AML-193 (cell line): ENCODE measurements around the gene JUND.

Experiments
- DNase-seq, 2 experiments: peaks; one replicate each; lab custom pipeline; 2025; lab: John Stamatoyannopoulos, UW

JUND gene

DNA sequence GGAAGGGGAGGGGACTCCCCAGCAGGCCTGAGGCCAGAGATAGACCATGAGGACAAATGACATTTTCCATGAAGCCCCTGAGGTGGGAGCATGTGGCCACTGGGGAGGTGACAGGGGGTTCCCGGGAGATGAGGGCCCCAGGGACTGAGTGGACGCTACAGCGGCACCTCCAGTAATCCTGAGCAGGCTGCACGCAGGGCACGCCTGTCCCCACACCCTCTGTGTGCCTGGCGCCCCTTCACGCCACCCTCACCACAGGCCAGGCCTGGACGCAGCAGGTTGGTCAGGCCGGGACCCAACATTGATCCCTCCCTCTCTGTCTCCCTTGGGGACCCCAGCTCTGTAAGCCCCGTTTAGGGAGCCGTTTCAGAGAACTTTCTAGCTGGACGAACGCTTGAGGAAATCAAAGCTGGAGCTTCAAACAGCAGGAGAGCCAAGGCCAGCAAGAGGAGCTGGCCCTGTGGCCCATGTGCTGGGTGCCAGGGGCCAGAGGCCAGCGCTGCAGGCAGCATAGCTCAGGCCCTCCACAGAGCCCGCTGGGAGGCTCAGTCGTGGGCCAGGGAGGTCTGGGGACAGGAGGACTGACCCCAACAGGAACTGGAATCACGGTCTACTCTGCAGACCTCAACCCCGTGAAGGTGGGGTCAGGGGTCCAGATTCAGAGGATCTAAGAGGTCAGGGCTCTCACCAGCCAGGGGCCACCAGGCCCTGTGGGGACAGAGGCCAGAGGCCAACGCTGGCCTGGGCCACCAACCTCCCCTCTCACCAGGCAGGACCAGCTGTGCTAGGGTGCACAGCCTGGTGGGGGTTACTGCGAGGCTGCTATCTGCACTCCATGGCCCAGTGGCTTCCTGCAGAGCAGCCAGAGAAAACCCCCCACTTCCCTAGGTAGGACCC is 26.9 kb upstream of the JUND start:
- no peak for DNase-seq

DNA sequence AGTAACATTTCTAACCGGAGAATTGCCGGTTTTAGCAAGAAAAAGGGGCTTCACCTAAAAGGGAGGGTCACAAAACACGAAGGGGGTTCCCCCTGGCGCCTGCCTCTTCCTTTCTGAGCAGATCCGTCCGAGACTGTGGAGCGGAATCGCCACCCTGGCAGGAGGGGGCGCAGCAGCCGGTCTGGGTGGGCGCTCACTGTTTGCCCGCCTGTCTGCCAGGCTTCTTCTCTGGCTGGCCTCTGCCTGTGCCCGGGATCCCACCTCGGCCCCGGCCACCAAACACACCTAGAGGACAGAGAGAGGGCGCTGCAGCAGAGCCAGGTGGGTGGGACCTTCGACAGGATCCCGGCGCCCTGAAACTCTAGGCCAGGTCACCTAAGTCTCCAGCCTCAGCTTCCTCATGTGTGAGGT is 25.9 kb upstream of the JUND start:
- DNase-seq: no peak

DNA sequence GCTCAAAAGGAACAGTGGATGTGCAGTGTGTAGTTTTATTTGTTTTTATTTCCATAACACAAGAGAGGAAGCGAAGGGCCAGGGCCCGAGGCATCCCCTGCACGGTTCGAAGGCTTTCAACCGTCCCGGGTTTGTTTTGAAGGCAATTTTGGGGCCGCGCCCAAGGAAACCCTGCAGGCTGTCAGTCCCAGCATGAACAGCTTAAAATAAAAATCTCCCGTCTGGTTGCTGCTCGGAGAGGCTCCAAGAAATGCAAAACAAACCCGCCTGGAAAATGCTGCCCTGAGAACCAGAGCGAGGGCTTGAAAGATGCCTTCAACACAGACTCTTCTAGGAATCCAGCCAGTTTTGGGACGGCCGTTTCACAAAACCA is 25.5 kb upstream of the JUND start:
- no peak for DNase-seq

- no peak for DNase-seq
Measured at GRCh38 chr19:18306209-18306887, 24.9 kb upstream of the JUND start.

- peak; percentile 42 to 60 for DNase-seq
Measured at GRCh38 chr19:18304458-18305310, 23.3 kb upstream of the JUND start.

DNA sequence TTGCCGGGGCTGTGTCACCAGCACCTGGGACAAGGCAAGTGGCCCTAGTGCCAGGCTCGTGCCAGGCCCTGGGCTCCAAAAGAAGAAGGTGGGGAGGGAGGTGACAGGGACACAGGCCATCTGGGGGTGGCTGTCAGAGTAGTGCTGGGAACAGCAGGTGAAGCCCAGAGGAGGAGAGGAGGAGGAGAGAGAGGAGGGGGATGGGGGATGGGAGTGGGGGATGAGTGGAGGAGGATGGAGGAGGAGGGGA is 22.7 kb upstream of the JUND start:
- no peak for DNase-seq

DNA sequence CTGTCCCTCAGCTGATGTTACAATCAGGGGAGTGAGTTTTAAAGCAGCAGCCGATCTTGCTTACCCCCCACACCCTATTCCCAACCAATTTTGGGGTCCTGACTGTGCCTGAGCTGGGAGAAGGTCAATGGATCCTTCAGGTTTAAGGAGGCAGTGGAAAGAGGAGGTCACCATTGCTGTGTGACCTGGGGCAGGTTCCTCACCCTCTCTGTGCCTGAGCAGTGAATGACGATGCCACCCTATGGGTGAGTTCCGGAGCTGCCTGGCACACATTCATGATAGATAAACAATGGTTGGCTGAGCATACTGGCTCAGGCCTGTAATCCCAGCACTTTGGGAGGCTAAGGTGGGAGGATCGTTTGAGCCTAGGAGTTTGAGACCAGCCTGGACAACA is 20.3 kb upstream of the JUND start:
- DNase-seq: no peak

DNA sequence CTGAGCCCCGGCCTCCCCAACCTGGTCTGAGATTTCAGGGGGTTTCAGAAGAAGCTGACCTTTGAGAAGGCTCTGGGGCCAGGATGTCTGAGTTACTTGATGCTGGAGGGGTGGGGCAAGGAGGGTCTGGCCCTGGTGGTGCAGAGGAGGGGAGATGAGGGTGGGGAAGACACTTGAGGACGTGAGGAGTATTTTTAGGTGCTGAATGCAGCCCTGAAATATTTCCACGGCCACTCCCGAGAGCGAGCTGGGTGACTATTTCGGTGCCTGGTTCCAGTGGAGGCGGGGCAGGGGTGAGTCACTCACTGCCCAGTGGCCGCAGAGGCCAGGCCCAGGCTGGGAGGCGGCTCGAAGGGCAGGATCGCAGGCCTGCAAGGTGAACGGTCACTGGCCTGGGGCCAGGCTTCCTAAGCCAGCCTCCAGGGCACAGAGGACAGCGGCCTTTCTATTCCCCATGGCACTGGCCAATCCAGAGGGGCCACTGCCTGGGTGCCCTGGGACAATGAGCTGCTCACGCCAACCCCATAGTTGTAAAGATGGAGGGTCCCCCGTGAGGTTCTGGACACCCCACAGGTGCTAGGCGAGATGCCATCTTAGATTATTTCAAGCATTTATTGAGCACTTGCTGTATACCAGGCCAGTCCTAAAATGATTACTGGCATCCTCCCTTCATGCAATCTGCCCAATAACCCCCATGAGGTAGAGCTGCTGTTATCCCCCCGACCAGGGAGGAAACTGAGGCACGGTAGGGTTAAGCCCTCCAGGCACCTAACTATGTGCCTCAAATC is 19.7 kb upstream of the JUND start:
- DNase-seq: no peak

- DNase-seq: no peak
Measured at GRCh38 chr19:18299654-18300053, 18.2 kb upstream of the JUND start.

- no peak for DNase-seq
Measured at GRCh38 chr19:18298601-18299000, 17.2 kb upstream of the JUND start.

DNA sequence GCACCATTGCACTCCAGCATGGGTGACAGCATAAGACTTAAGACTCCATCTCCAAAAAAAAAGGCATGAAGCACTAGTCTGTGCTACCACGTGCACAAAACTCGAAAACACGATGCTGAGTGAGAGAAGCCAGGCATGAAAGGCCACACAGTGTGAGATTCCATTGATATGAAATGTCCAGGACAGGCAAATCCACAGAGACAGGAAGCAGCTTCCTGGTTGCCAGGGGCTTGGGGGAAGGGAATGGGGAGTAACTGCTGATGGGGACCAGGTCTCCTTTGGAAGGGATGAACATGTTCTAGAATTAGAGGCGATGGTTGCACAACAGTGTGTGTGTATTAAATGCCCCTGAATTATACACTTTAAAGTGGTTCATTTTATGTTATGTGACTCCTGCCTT is 15.9 kb upstream of the JUND start:
- no peak for DNase-seq

- no peak for DNase-seq
Measured at GRCh38 chr19:18295034-18295451, 13.6 kb upstream of the JUND start.

- no peak for DNase-seq
Measured at GRCh38 chr19:18294467-18294864, 13.0 kb upstream of the JUND start.

DNA sequence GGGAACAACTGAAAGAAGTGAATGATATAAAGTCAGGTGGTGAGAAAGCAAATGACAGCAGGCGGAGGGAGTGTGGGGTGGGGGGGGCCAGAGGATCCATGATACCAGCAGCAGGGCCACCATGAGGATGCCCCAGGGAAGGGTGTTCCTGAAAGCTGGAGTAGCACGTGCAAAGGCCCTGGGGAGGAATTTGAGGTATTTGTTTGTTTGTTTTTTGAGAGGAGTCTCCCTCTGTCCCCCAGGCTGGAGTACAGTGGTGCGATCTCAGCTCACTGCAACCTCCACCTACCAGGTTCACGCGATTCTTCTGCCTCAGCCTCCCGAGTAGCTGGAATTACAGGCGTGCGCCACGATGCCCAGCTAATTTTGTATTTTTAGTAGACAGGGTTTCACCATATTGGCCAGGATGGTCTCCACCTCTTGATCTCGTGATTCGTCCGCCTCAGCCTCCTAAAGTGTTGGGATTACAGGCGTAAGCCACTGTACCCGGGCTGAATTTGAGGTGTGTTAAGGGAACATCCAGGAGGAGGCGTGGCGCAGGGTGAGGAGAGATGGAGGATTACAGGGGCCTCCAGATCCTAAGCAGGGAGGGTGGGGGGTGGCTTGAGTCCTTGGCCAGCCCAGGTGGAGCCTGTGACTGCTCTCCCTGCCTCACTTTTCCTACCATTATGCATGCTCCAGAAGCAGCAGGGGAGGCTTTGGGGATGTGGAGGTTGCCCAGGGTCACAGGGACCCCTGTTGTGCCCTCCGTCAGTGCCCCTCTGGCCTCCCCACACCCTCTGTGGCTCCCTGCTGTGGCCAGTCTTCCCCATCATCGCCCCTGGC is 12.4 kb upstream of the JUND start:
- DNase-seq: no peak

- DNase-seq: peak; percentile 65 to 73
Measured at GRCh38 chr19:18292810-18293641, 11.6 kb upstream of the JUND start.

DNA sequence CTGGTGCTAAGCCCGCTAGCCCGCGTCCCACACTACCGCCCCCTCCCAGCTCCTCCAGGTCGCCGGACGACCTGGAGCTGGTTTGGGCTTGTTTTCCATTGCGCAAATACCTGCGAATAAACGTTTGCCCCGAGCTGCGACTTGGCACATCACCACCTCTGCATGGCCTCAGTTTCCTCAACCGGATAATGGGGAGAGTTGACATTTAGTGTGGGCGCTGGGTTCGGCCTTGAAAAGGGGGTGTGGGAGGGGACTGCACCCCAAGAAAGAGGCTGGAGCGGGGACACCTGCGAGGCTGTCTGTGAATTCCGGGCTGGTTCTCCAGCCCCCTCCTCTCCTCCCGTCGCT is 11.0 kb upstream of the JUND start:
- DNase-seq: no peak

- DNase-seq: peak; percentile 64 to 77
Measured at GRCh38 chr19:18291590-18292461, 10.4 kb upstream of the JUND start.

DNA sequence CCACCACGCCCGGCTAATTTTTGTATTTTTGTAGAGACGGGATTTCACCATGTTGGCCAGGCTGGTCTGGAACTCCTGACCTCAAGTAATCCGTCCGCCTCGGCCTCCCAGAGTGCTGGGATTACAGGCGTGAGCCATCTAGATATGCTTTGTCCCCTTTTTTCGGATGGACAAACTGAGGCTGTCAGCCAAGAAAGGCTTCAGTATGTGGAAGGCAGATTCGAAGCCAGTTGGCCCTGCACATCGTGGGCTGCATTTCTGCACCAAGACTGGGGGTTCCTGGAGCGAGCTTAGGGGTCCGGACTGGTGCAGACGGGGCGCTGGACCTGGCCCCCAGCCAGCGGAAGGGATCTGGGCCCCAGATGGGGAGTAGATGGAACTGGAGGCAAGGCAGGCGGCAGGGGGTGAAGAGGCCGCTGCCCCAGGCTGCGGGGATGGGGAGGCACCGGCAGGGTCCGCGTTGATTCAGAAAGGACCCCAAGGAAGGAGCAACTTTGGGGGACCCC is 9.7 kb upstream of the JUND start:
- no peak for DNase-seq
